Measurements from ENCODE around the gene AFF4. TPM values are rescaled to one million over a fixed set of nuclear protein-coding genes. Genes with fewer than 3 reads are reported as not detected.
A peak's percentile ranks its signal among the peaks of the same experiment; 100 is the strongest.

Gene AFF4
- total and polyA plus RNA-seq, 9 of the 15 experiments (the other 6 are each of a cell fraction or from before 2014, with no cell fraction given) = 1.7 to 25.8 (median 17.9) TPM

- TF ChIP-seq ZBTB12 (CRISPR knock-in tag; IDR thresholded peaks at IDR 0.05) = peak; percentile 55; the same call in 1 of the 2 replicates
- TF ChIP-seq TFAM (CRISPR knock-in tag; conservative IDR thresholded peaks at IDR 0.05) = no peak
- TF ChIP-seq STAT5A (IDR thresholded peaks at IDR 0.05; ENCODE audit: borderline replicate concordance, low read length) = peak; percentile 58
- peak; percentile 58 for TF ChIP-seq NCOR1 (IDR thresholded peaks at IDR 0.05)
- TF ChIP-seq FOXP4 (CRISPR knock-in tag; IDR thresholded peaks at IDR 0.05; ENCODE audit: borderline replicate concordance) = no peak
- TF ChIP-seq ATF1 (CRISPR knock-in tag; IDR thresholded peaks at IDR 0.05) = no peak
- TF ChIP-seq ATF1 (tag; IDR thresholded peaks at IDR 0.05) = peak; percentile 62
- no peak for TF ChIP-seq GTF2F1 (IDR thresholded peaks at IDR 0.05; ENCODE audit: low read depth, low read length)
- TF ChIP-seq ATF3 (IDR thresholded peaks at IDR 0.05) = peak; percentile 78
- no peak for TF ChIP-seq ATF3 (CRISPR knock-in tag; conservative IDR thresholded peaks at IDR 0.05)
- TF ChIP-seq TEAD4 (IDR thresholded peaks at IDR 0.05; ENCODE audit: low read length) = peak; percentile 78
- no peak for TF ChIP-seq TEAD4 (CRISPR knock-in tag; IDR thresholded peaks at IDR 0.05; ENCODE audit: borderline replicate concordance)
- TF ChIP-seq ARID1B (IDR thresholded peaks at IDR 0.05) = peak; percentile 84
- TF ChIP-seq JUND (IDR thresholded peaks at IDR 0.05; ENCODE audit: borderline replicate concordance, low read depth, low read length) = peak; percentile 85
- TF ChIP-seq JUND (tag; IDR thresholded peaks at IDR 0.05; ENCODE audit: borderline replicate concordance, low read depth, low read length) = peak; percentile 91
- TF ChIP-seq MBD1 (CRISPR knock-in tag; IDR thresholded peaks at IDR 0.05) = no peak
- TF ChIP-seq SMARCA4 (IDR thresholded peaks at IDR 0.05) = peak; percentile 58; the same call in 1 of the 2 replicates
- no peak for TF ChIP-seq HDAC2 (IDR thresholded peaks at IDR 0.05)
- peak in 1 of 2 experiments; percentile 33; a peak in 2 of 4 replicates for TF ChIP-seq TRIM24 (IDR thresholded peaks at IDR 0.05)
- peak; percentile 52 for TF ChIP-seq FOSL1 (tag; conservative IDR thresholded peaks at IDR 0.05)
- peak; percentile 72 for TF ChIP-seq CREB1 (IDR thresholded peaks at IDR 0.05)
- TF ChIP-seq CREB1 (CRISPR knock-in tag; IDR thresholded peaks at IDR 0.05) = peak; percentile 81
- peak; percentile 96 for TF ChIP-seq ATF7 (IDR thresholded peaks at IDR 0.05)
- peak; percentile 61 for TF ChIP-seq CBFA2T2 (conservative IDR thresholded peaks at IDR 0.05)
- TF ChIP-seq EZH2 (IDR thresholded peaks at IDR 0.05; ENCODE audit: borderline replicate concordance, low read depth, low read length) = no peak
Observed at GRCh38 chr5:132981288-132981687, 17.9 kb upstream of the AFF4 start (continued).

Measured in K562 (cell line).